H1 (cell line): Measurements from ENCODE around the gene CSH1. TPM values are rescaled to one million over a fixed set of nuclear protein-coding genes. Genes with fewer than 3 reads are reported as not detected.

Experiments
- CTCF ChIA-PET: fragments of 300-600 bp; sonication (Branson Sonifier 250); formaldehyde crosslinking; loops from one replicate; lab custom pipeline; 2021; ENCODE audit not compliant: partially characterized antibody; lab: Charles Lee
- POLR2A ChIA-PET: fragments of 300-600 bp; sonication (Branson Sonifier 250); formaldehyde crosslinking; loops from one replicate; lab custom pipeline; 2021; ENCODE audit warnings: inconsistent platforms; ENCODE audit not compliant: partially characterized antibody; lab: Charles Lee
- DNase-seq, 2 experiments: peaks; one replicate each; pipeline versions ENCODE4 v3.0.0 to v3.0.0-alpha.2; 2010 to 2022; ENCODE audit warnings: low spot score in 2 of 2, low read depth in 1 of 2, mixed read lengths in 1 of 2
- FAIRE-seq: peaks from 2 replicates; lab custom pipeline; 2011; peaks lifted over from hg19 to GRCh38; lab: Jason Lieb, UNC
- H2AFZ ChIP-seq: 2 replicates; pipeline ENCODE4 v1.8.1; 2012; ENCODE audit warnings: low read length, inconsistent platforms
- H2AK5ac ChIP-seq: 2 replicates; pipeline ENCODE4 v1.6.1; 2013; ENCODE audit warnings: low read depth, low read length
- H2BK120ac ChIP-seq: replicated peaks from 2 replicates; pipeline ENCODE3; 2013; ENCODE audit warnings: low read depth, low read length, inconsistent platforms
- H2BK12ac ChIP-seq: 2 replicates; pipeline ENCODE4 v1.6.1; 2013; ENCODE audit warnings: low read depth, low read length
- H2BK15ac ChIP-seq: 2 replicates; pipeline ENCODE4 v1.6.1; 2013; ENCODE audit warnings: low read length
- H2BK20ac ChIP-seq: 2 replicates; pipeline ENCODE4 v1.6.1; 2013; ENCODE audit warnings: low read length
- H2BK5ac ChIP-seq: 2 replicates; pipeline ENCODE4 v1.6.1; 2013; ENCODE audit warnings: low read depth, low read length
- H3K14ac ChIP-seq: 2 replicates; pipeline ENCODE4 v1.6.1; 2013; ENCODE audit warnings: inconsistent platforms; ENCODE audit not compliant: insufficient read length
- H3K18ac ChIP-seq: 2 replicates; pipeline ENCODE4 v1.6.1; 2013; ENCODE audit warnings: low read length; ENCODE audit errors: extremely low read depth
- H3K23ac ChIP-seq: 2 replicates; pipeline ENCODE4 v1.6.1; 2013; ENCODE audit warnings: inconsistent platforms; ENCODE audit not compliant: insufficient read length
- H3K23me2 ChIP-seq: 2 replicates; pipeline ENCODE4 v1.6.1; 2013; ENCODE audit warnings: low read depth, low read length
- H3K27ac ChIP-seq: 2 replicates; pipeline ENCODE4 v1.6.1; 2011; ENCODE audit warnings: low read depth, low read length, inconsistent platforms
- H3K27me3 ChIP-seq, 4 experiments: replicated peaks in 1 of 4; 1 replicate in 1 of 4; 2 replicates in 3 of 4; pipeline versions ENCODE4 v1.6.1 to v1.8.1; 2011 to 2013; ENCODE audit warnings: low read length in 3 of 4, mild to moderate bottlenecking in 3 of 4, inconsistent platforms in 2 of 4, mixed read lengths in 2 of 4, moderate library complexity in 1 of 4; ENCODE audit not compliant: control insufficient read depth in 3 of 4, insufficient read depth in 3 of 4; ENCODE audit errors: extremely low read depth in 1 of 4
- H3K36me3 ChIP-seq, 4 experiments: 2 replicates each; pipeline versions ENCODE4 v1.6.1 to v1.8.1; 2011 to 2013; ENCODE audit warnings: mild to moderate bottlenecking in 4 of 4, low read length in 3 of 4, moderate library complexity in 2 of 4, control low read depth in 1 of 4, inconsistent platforms in 1 of 4; ENCODE audit not compliant: insufficient read depth in 4 of 4, control insufficient read depth in 2 of 4
- H3K4ac ChIP-seq: replicated peaks from 2 replicates; pipeline ENCODE3; 2013; ENCODE audit warnings: low read length, low read depth, mixed read lengths, inconsistent platforms; ENCODE audit not compliant: insufficient read length
- H3K4me1 ChIP-seq, 4 experiments: replicated peaks in 1 of 4; 1 replicate in 1 of 4; 2 replicates in 3 of 4; pipeline versions ENCODE4 v1.6.1 to v1.8.1; 2011 to 2013; ENCODE audit warnings: low read length in 3 of 4, inconsistent platforms in 2 of 4, mixed read lengths in 1 of 4; ENCODE audit not compliant: insufficient read depth in 4 of 4, control insufficient read depth in 3 of 4
- H3K4me2 ChIP-seq, 2 experiments: 2 replicates each; pipeline versions ENCODE4 v1.6.1 to v1.8.1; 2011 to 2013; ENCODE audit warnings: low read depth in 2 of 2, low read length in 2 of 2, control low read depth in 1 of 2, inconsistent platforms in 1 of 2, mild to moderate bottlenecking in 1 of 2; ENCODE audit not compliant: insufficient read depth in 1 of 2
- H3K4me3 ChIP-seq, 4 experiments: fragments of 200-600, 300-600 bp in 1 of 4; sonication (generic), shearing (Covaris generic), sonication (Bioruptor Twin) in 1 of 4; 2 replicates each; pipeline versions ENCODE4 v1.5.1 to v1.8.1; 2011 to 2016; ENCODE audit warnings: low read length in 4 of 4, low read depth in 3 of 4, control low read depth in 2 of 4, inconsistent platforms in 2 of 4, mild to moderate bottlenecking in 2 of 4, mixed read lengths in 1 of 4, moderate library complexity in 1 of 4; ENCODE audit not compliant: insufficient read depth in 2 of 4; ENCODE audit errors: extremely low read depth in 1 of 4
- H3K56ac ChIP-seq: replicated peaks from 2 replicates; pipeline ENCODE3; 2013; ENCODE audit warnings: low read depth, mild to moderate bottlenecking, mixed read lengths, low read length, inconsistent platforms; ENCODE audit not compliant: insufficient read length
- H3K79me1 ChIP-seq: 2 replicates; pipeline ENCODE4 v1.6.1; 2013; ENCODE audit warnings: low read depth, low read length, control low read depth
- H3K79me2 ChIP-seq, 2 experiments: 2 replicates each; pipeline versions ENCODE4 v1.6.1 to v1.8.1; 2012 to 2013; ENCODE audit warnings: low read length in 2 of 2, mild to moderate bottlenecking in 2 of 2, inconsistent platforms in 1 of 2; ENCODE audit not compliant: insufficient read depth in 2 of 2, control insufficient read depth in 1 of 2
- H3K9ac ChIP-seq, 4 experiments: replicated peaks in 1 of 4; 1 replicate in 1 of 4; 2 replicates in 3 of 4; pipeline versions ENCODE4 v1.6.1 to v1.8.1; 2011 to 2013; ENCODE audit warnings: low read depth in 3 of 4, low read length in 3 of 4, control low read depth in 2 of 4, mild to moderate bottlenecking in 2 of 4, moderate library complexity in 2 of 4, inconsistent platforms in 1 of 4; ENCODE audit errors: extremely low read depth in 1 of 4
- H3K9me3 ChIP-seq, 2 experiments: 2 replicates each; pipeline versions ENCODE4 v1.6.1 to v1.8.1; 2012 to 2013; ENCODE audit warnings: mild to moderate bottlenecking in 2 of 2, moderate library complexity in 2 of 2, control low read depth in 1 of 2, inconsistent platforms in 1 of 2, low read depth in 1 of 2, low read length in 1 of 2, mixed read lengths in 1 of 2; ENCODE audit not compliant: insufficient read depth in 2 of 2
- H4K20me1 ChIP-seq, 2 experiments: replicated peaks in 1 of 2; 2 replicates each; pipeline versions ENCODE3 to v1.8.1; 2011 to 2013; ENCODE audit warnings: inconsistent platforms in 2 of 2, low read length in 2 of 2, mild to moderate bottlenecking in 1 of 2; ENCODE audit not compliant: insufficient read depth in 2 of 2, control insufficient read depth in 1 of 2
- H4K5ac ChIP-seq: 2 replicates; pipeline ENCODE4 v1.6.1; 2013; ENCODE audit warnings: low read length, low read depth, mixed read lengths, inconsistent platforms; ENCODE audit not compliant: insufficient read length
- H4K8ac ChIP-seq: 2 replicates; pipeline ENCODE4 v1.8.0; 2013; ENCODE audit warnings: mild to moderate bottlenecking, moderate library complexity, low read length, inconsistent platforms; ENCODE audit not compliant: insufficient read depth; ENCODE audit errors: extremely low read depth
- H4K91ac ChIP-seq: replicated peaks from 2 replicates; pipeline ENCODE3; 2013; ENCODE audit warnings: low read length, mixed read lengths, inconsistent platforms; ENCODE audit not compliant: insufficient read length
- BRCA1 ChIP-seq: IDR thresholded peaks from 2 replicates; pipeline ENCODE4 v1.6.1; 2012; ENCODE audit warnings: low read depth, low read length, improper control_type of control experiment
- CHD2 ChIP-seq: IDR thresholded peaks from 2 replicates; pipeline ENCODE4 v1.6.1; 2012; ENCODE audit warnings: low read length, improper control_type of control experiment
- KDM5A ChIP-seq: fragments of 200-600 bp; IDR thresholded peaks from 2 replicates; pipeline ENCODE4 v1.7.1; 2012; ENCODE audit warnings: mild to moderate bottlenecking, low read length, inconsistent platforms, mixed read lengths
- WGBS, 2 experiments: shearing (Covaris generic) in 1 of 2; methylation state at CpG; one replicate each; pipeline versions ENCODE4 v1.1.6 to v1.1.7; 2013 to 2015; ENCODE audit warnings: low lambda C conversion rate in 2 of 2, mixed read lengths in 2 of 2, inconsistent platforms in 1 of 2, low coverage in 1 of 2, missing lambda C conversion rate in 1 of 2; ENCODE audit not compliant: insufficient replicate concordance in 2 of 2, insufficient coverage in 1 of 2, insufficient read length in 1 of 2; ENCODE audit errors: extremely low coverage in 1 of 2, missing lambda C conversion rate in 1 of 2; 5-methylcytosine and 5-hydroxymethylcytosine counted together
- polyA plus RNA-seq, 7 experiments: library from polyadenylated mRNA; depleted of rRNA in 3 of 7; stranded (reverse) in 5 of 7; unstranded in 2 of 7; fragments of >200 nt in 5 of 7; fragments of 200-250 nt in 2 of 7; gene quantifications; 1 replicate in 5 of 7; 2 replicates in 1 of 7; 4 replicates in 1 of 7; pipeline versions ENCODE4 v1.2.1 to v1.2.3, GENCODE V29; 2011 to 2013; ENCODE audit warnings: missing spikeins in 2 of 7, mixed read lengths in 2 of 7
- total RNA-seq: library from RNA; stranded (reverse); fragmentation: NEBNext Ultra II Directional; extraction: Animal tissue kit (Norgen Biotek cat#: 25700); gene quantifications from 2 replicates; pipeline ENCODE4 v1.2.1, GENCODE V29; 2021

The CSH1 gene
- total and polyA plus RNA-seq, 2 of the 8 experiments (the other 6 are each of a cell fraction or from before 2014, with no cell fraction given) = 0.12 TPM; not detected in 1

- Histone ChIP-seq H3K27me3 (no peaks in the 10 kb centered on the region), H3K36me3 (peaks cover 0 to 21% (median 1%) of the 10 kb centered on the region in 4 experiments; a peak in 4 of 8 replicates), H3K14ac (no peak overlapping the region), H2BK15ac (peak overlapping the region; percentile 29; the same call in 1 of the 2 replicates), H2AFZ (no peak overlapping the region), H4K20me1 (peaks cover 0 to 5% of the 10 kb centered on the region in 2 experiments), H4K5ac (no peak overlapping the region), H3K79me1 (no peaks in the 10 kb centered on the region), H3K4ac (no peak overlapping the region), H3K4me2 (no peak overlapping the region), H2BK12ac (no peak overlapping the region), H2BK120ac (no peak overlapping the region), H4K91ac (no peak overlapping the region), H3K9ac (no peak overlapping the region), H2BK5ac (0 out of 2 replicates have a peak overlapping the region, but pooled peaks have one; percentile 24), H3K9me3 (no peaks in the 10 kb centered on the region), H3K23ac (no peak overlapping the region), H2AK5ac (no peak overlapping the region), H3K23me2 (no peaks in the 10 kb centered on the region), H3K79me2 (no peaks in the 10 kb centered on the region), H3K18ac (no peak overlapping the region), H3K56ac (no peak overlapping the region), H3K4me3 (no peak overlapping the region), H3K27ac (no peak overlapping the region), H3K4me1 (peaks cover 0 to 2% (median 0%) of the 10 kb centered on the region in 4 experiments; a peak in 2 of 7 replicates), H2BK20ac (no peak overlapping the region), H4K8ac (peak overlapping the region; percentile 77; the same call in 1 of the 2 replicates)
- WGBS, 2 experiments = 86% methylated on average over 4 of the region's 4 CpGs; no CpG with 5 or more reads in 1 of the 2 experiments
- FAIRE-seq (no peak), DNase-seq (no peak)
- ChIA-PET CTCF (interaction anchor here (0.9 to 11.4 kb wide), 6 partner anchors 8 to 71 kb away, joined by 3 to 164 read pairs (median 4); partner anchors contain the start of gene GH1), POLR2A (no interaction called here)
- TF ChIP-seq KDM5A (no peak), CHD2 (no peak), BRCA1 (no peak)
These were observed 41.5 kb upstream of the CSH1 start for GRCh38 chr17:63937920-63938319.
